Endometrial microvascular endothelial cells (primary cell): ENCODE results near the gene BANP. TPM values are rescaled to one million over a fixed set of nuclear protein-coding genes. Genes with fewer than 3 reads are reported as not detected.
"Not testable (repeated sequence)": the region's sequence is repeated elsewhere in the genome, so short reads cannot be mapped to it uniquely, and the experiment has no call there.

ENCODE experiments used
- in situ Hi-C: cut with HindIII; loops from 2 replicates; pipeline ENCODE4 v1.10.0; 2017; ENCODE audit warnings: low sequenced_read_pairs, low pct_unique_long_range_greater_than_20kb; ENCODE audit errors: inconsistent ontology term
- total RNA-seq: library from RNA; depleted of rRNA; stranded (reverse); fragments of >200 nt; gene quantifications from one replicate; pipeline ENCODE4 v1.2.3, GENCODE V29; 2015; ENCODE audit errors: inconsistent ontology term

The BANP gene
- total RNA-seq, 1 donor from 2014 or later: 18.8 TPM

- in situ Hi-C loops: no loop called here
Observed at GRCh38 chr16:88005181-88005581, 53.9 kb downstream of the BANP start.

DNA sequence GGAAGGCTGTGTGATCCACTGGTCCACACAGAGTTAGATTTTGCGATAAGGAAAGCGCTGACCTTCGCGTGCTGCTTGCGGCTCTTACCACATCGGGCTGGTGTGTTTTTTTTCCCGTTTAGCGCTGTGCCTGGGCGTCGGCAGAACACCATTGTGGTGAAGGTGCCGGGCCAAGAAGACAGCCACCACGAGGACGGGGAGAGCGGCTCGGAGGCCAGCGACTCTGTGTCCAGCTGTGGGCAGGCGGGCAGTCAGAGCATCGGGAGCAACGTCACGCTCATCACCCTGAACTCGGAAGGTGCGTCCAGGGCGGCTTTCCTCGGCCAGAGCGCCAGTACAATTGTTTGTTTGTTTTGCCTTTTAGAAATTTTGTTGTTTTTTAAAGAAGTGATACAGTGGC lies 54.7 kb downstream of the BANP start:
- in situ Hi-C loops: no loop called here

DNA sequence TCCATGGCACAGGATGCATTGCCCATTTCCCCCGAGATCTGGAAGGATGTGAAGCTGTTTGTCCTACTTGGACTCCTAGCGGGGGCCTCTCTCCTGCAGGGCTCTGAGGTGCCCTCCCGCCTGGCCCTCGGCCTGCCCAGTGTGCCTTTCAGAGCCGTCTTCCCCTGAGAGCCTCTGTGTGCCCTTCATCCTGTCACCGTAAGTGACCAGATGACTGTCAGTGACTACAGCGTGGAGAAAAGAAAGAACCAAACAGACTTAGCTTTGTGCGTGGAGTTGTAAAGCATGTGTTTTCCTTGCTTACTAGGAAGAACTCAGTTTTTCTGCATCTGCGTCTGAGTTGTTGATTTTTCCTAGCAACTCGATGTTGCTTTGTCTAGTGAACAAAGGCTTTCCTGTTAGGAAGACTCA lies 56.1 kb downstream of the BANP start:
- in situ Hi-C loops: no loop called here

DNA sequence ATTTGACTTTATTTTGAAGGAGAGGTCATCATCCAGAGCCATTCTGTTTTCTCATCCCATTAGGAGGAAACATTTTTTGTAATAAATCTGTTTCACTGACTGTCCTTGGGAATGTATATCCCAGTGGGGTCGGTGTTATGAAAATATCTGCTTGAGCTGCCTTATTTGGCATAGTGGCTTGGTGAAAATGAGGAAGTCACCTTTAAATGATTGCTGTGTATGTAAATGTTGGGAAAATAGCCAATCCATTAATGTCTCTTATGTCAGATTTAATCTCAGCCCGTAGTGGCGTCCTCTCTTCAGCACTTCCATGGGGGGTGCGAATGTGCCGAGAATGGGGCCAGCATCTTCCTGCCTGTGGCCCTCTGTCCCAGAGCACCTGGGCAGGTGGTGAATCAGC lies 57.6 kb downstream of the BANP start:
- in situ Hi-C loops: no loop called here

GRCh38 chr16:88009563-88010342 lies 58.5 kb downstream of the BANP start:
- in situ Hi-C loops: no loop called here

- in situ Hi-C loops: no loop called here
Observed at GRCh38 chr16:88010343-88010967, 59.2 kb downstream of the BANP start.

- in situ Hi-C loops: no loop called here
Observed at GRCh38 chr16:88010968-88011483, 59.8 kb downstream of the BANP start.

- in situ Hi-C loops: no loop called here
Observed at GRCh38 chr16:88012360-88012759, 61.1 kb downstream of the BANP start.

- in situ Hi-C loops: no loop called here
Observed at GRCh38 chr16:88013091-88013609, 61.9 kb downstream of the BANP start.

- in situ Hi-C loops: no loop called here
Observed at GRCh38 chr16:88013766-88014251, 62.6 kb downstream of the BANP start.

DNA sequence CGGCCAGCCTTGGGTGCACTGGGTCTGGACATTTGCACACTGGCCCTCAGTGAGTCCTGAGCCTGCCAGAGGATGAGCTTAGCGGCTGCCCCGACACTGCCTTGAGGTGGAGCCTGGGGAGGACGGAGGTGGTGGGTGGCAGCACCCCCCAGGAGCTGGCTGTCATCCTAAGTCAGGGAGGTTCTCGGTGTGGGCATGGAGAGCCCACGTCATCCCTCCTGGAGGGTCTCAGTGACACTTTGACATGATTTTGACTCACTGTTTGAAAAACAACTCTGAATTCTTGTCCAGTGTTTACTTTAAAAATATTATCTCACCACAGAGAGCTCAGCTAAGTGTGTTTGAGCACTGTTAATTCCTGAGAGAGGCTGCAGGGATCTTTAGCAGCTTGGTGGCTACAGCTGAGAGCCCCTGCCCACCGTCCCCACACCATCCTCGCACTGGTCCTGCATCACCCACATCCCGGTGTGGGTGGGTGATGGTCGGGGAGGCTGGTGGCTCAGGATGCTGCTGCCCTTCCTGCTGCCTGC lies 63.1 kb downstream of the BANP start:
- in situ Hi-C loops: no loop called here

- in situ Hi-C loops: no loop called here
Observed at GRCh38 chr16:88014954-88015805, 63.9 kb downstream of the BANP start.

DNA sequence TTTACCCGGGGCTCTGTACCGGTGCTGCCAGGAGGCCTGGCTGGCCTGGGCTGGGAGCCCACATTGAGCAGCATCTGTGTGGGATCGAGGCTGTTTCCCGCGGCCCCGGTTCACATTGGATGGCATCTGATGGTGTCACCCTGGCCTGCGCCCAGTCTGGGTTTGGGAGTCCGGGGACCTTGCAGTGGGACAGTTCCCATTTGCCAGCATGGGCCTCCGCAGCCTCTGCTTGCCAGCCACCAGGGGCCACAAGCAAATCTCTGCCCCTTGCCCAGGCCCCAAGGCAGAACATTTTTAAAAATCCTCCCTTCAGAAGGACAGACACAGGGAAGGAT lies 64.5 kb downstream of the BANP start:
- in situ Hi-C loops: no loop called here

DNA sequence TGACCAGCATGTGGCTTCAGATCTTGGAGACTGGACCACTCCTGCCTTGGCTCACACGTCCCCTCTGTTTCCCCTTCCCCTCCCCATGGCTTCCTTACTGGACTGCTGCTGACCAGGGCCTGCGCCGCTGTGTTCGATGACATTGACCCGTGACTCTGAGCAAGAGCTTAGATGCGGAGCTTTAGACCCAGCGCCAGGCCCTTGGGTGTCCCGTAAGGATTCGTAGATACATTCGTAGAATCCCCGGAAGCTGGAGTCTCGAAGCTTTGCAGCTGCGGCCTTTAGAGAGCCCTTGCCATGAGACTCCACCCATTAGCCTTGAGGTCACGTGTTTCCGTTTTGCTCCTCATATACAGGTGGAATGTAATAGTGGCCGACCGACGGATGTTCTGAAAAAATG lies 65.2 kb downstream of the BANP start:
- in situ Hi-C loops: not testable (repeated sequence)

- in situ Hi-C loops: no loop called here
Observed at GRCh38 chr16:88016964-88017363, 65.7 kb downstream of the BANP start.

- in situ Hi-C loops: no loop called here
Observed at GRCh38 chr16:88017587-88018101, 66.4 kb downstream of the BANP start.

DNA sequence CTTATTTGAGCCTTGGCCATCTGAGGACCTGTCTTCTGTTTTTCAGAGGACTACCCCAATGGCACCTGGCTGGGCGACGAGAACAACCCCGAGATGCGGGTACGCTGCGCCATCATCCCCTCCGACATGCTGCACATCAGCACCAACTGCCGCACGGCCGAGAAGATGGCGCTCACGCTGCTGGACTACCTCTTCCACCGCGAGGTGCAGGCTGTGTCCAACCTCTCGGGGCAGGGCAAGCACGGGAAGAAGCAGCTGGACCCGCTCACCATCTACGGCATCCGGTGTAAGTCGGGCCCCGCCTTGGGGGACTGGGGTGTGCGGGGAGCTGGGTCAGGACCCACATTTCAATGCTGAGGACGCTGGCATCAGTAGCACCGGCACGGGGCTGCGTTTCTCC lies 67.1 kb downstream of the BANP start:
- in situ Hi-C loops: not testable (repeated sequence)

DNA sequence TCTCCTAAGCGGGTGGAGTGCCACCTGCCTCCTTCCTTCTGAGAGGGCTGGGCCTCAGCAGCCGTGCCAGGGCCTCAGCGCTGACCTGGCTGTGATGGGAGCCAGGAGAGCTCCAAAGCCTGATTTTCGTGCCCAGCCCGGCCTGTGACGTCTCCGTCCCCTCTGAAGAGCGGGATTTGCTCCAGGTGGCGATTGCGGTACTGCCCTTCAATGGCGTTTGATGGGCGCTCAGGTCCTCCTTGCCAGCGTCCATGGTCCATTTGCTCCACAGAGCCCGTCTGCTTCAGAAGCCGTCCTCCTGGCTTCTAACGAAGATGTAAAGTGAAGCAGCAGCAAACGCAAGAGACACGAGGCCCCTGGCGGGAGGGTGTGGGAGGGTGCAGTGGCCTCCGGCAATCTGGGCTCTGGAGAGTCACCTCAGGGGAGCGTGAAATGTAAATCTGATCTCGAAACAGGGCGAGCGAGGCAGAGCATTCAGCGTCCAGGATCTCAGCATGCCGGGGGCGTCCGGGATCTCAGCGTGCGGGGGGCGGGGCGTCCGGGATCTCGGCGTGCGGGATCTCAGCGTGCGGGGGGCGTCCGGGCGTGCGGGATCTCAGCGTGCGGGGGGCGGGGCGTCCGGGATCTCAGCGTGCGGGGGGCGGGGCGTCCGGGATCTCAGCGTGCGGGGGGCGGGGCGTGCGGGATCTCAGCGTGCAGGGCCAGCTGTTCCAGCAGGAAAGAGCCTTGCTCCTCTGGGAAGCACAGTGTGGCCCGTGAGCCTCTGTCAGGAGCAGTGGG lies 68.0 kb downstream of the BANP start:
- in situ Hi-C loops: not testable (repeated sequence)
